H1 (cell line): ENCODE measurements around the gene ASMTL. TPM values are rescaled to one million over a fixed set of nuclear protein-coding genes. Genes with fewer than 3 reads are reported as not detected.

Source experiments
- CTCF ChIA-PET: fragments of 300-600 bp; sonication (Branson Sonifier 250); formaldehyde crosslinking; loops from one replicate; lab custom pipeline; 2021; ENCODE audit not compliant: partially characterized antibody; lab: Charles Lee
- POLR2A ChIA-PET: fragments of 300-600 bp; sonication (Branson Sonifier 250); formaldehyde crosslinking; loops from one replicate; lab custom pipeline; 2021; ENCODE audit warnings: inconsistent platforms; ENCODE audit not compliant: partially characterized antibody; lab: Charles Lee
- DNase-seq, 2 experiments: peaks; one replicate each; pipeline versions ENCODE4 v3.0.0 to v3.0.0-alpha.2; 2010 to 2022; ENCODE audit warnings: low spot score in 2 of 2, low read depth in 1 of 2, mixed read lengths in 1 of 2
- FAIRE-seq: peaks from 2 replicates; lab custom pipeline; 2011; peaks lifted over from hg19 to GRCh38; lab: Jason Lieb, UNC
- H2AFZ ChIP-seq: 2 replicates; pipeline ENCODE4 v1.8.1; 2012; ENCODE audit warnings: low read length, inconsistent platforms
- H2AK5ac ChIP-seq: 2 replicates; pipeline ENCODE4 v1.6.1; 2013; ENCODE audit warnings: low read depth, low read length
- H2BK120ac ChIP-seq: replicated peaks from 2 replicates; pipeline ENCODE3; 2013; ENCODE audit warnings: low read depth, low read length, inconsistent platforms
- H2BK12ac ChIP-seq: 2 replicates; pipeline ENCODE4 v1.6.1; 2013; ENCODE audit warnings: low read depth, low read length
- H2BK15ac ChIP-seq: 2 replicates; pipeline ENCODE4 v1.6.1; 2013; ENCODE audit warnings: low read length
- H2BK20ac ChIP-seq: 2 replicates; pipeline ENCODE4 v1.6.1; 2013; ENCODE audit warnings: low read length
- H2BK5ac ChIP-seq: 2 replicates; pipeline ENCODE4 v1.6.1; 2013; ENCODE audit warnings: low read depth, low read length
- H3K14ac ChIP-seq: 2 replicates; pipeline ENCODE4 v1.6.1; 2013; ENCODE audit warnings: inconsistent platforms; ENCODE audit not compliant: insufficient read length
- H3K18ac ChIP-seq: 2 replicates; pipeline ENCODE4 v1.6.1; 2013; ENCODE audit warnings: low read length; ENCODE audit errors: extremely low read depth
- H3K23ac ChIP-seq: 2 replicates; pipeline ENCODE4 v1.6.1; 2013; ENCODE audit warnings: inconsistent platforms; ENCODE audit not compliant: insufficient read length
- H3K23me2 ChIP-seq: 2 replicates; pipeline ENCODE4 v1.6.1; 2013; ENCODE audit warnings: low read depth, low read length
- H3K27ac ChIP-seq: 2 replicates; pipeline ENCODE4 v1.6.1; 2011; ENCODE audit warnings: low read depth, low read length, inconsistent platforms
- H3K27me3 ChIP-seq, 4 experiments: replicated peaks in 1 of 4; 1 replicate in 1 of 4; 2 replicates in 3 of 4; pipeline versions ENCODE4 v1.6.1 to v1.8.1; 2011 to 2013; ENCODE audit warnings: low read length in 3 of 4, mild to moderate bottlenecking in 3 of 4, inconsistent platforms in 2 of 4, mixed read lengths in 2 of 4, moderate library complexity in 1 of 4; ENCODE audit not compliant: control insufficient read depth in 3 of 4, insufficient read depth in 3 of 4; ENCODE audit errors: extremely low read depth in 1 of 4
- H3K36me3 ChIP-seq, 4 experiments: 2 replicates each; pipeline versions ENCODE4 v1.6.1 to v1.8.1; 2011 to 2013; ENCODE audit warnings: mild to moderate bottlenecking in 4 of 4, low read length in 3 of 4, moderate library complexity in 2 of 4, control low read depth in 1 of 4, inconsistent platforms in 1 of 4; ENCODE audit not compliant: insufficient read depth in 4 of 4, control insufficient read depth in 2 of 4
- H3K4ac ChIP-seq: replicated peaks from 2 replicates; pipeline ENCODE3; 2013; ENCODE audit warnings: low read length, low read depth, mixed read lengths, inconsistent platforms; ENCODE audit not compliant: insufficient read length
- H3K4me1 ChIP-seq, 4 experiments: replicated peaks in 1 of 4; 1 replicate in 1 of 4; 2 replicates in 3 of 4; pipeline versions ENCODE4 v1.6.1 to v1.8.1; 2011 to 2013; ENCODE audit warnings: low read length in 3 of 4, inconsistent platforms in 2 of 4, mixed read lengths in 1 of 4; ENCODE audit not compliant: insufficient read depth in 4 of 4, control insufficient read depth in 3 of 4
- H3K4me2 ChIP-seq, 2 experiments: 2 replicates each; pipeline versions ENCODE4 v1.6.1 to v1.8.1; 2011 to 2013; ENCODE audit warnings: low read depth in 2 of 2, low read length in 2 of 2, control low read depth in 1 of 2, inconsistent platforms in 1 of 2, mild to moderate bottlenecking in 1 of 2; ENCODE audit not compliant: insufficient read depth in 1 of 2
- H3K4me3 ChIP-seq, 4 experiments: fragments of 200-600, 300-600 bp in 1 of 4; sonication (generic), shearing (Covaris generic), sonication (Bioruptor Twin) in 1 of 4; 2 replicates each; pipeline versions ENCODE4 v1.5.1 to v1.8.1; 2011 to 2016; ENCODE audit warnings: low read length in 4 of 4, low read depth in 3 of 4, control low read depth in 2 of 4, inconsistent platforms in 2 of 4, mild to moderate bottlenecking in 2 of 4, mixed read lengths in 1 of 4, moderate library complexity in 1 of 4; ENCODE audit not compliant: insufficient read depth in 2 of 4; ENCODE audit errors: extremely low read depth in 1 of 4
- H3K56ac ChIP-seq: replicated peaks from 2 replicates; pipeline ENCODE3; 2013; ENCODE audit warnings: low read depth, mild to moderate bottlenecking, mixed read lengths, low read length, inconsistent platforms; ENCODE audit not compliant: insufficient read length
- H3K79me1 ChIP-seq: 2 replicates; pipeline ENCODE4 v1.6.1; 2013; ENCODE audit warnings: low read depth, low read length, control low read depth
- H3K79me2 ChIP-seq, 2 experiments: 2 replicates each; pipeline versions ENCODE4 v1.6.1 to v1.8.1; 2012 to 2013; ENCODE audit warnings: low read length in 2 of 2, mild to moderate bottlenecking in 2 of 2, inconsistent platforms in 1 of 2; ENCODE audit not compliant: insufficient read depth in 2 of 2, control insufficient read depth in 1 of 2
- H3K9ac ChIP-seq, 4 experiments: replicated peaks in 1 of 4; 1 replicate in 1 of 4; 2 replicates in 3 of 4; pipeline versions ENCODE4 v1.6.1 to v1.8.1; 2011 to 2013; ENCODE audit warnings: low read depth in 3 of 4, low read length in 3 of 4, control low read depth in 2 of 4, mild to moderate bottlenecking in 2 of 4, moderate library complexity in 2 of 4, inconsistent platforms in 1 of 4; ENCODE audit errors: extremely low read depth in 1 of 4
- H3K9me3 ChIP-seq, 2 experiments: 2 replicates each; pipeline versions ENCODE4 v1.6.1 to v1.8.1; 2012 to 2013; ENCODE audit warnings: mild to moderate bottlenecking in 2 of 2, moderate library complexity in 2 of 2, control low read depth in 1 of 2, inconsistent platforms in 1 of 2, low read depth in 1 of 2, low read length in 1 of 2, mixed read lengths in 1 of 2; ENCODE audit not compliant: insufficient read depth in 2 of 2
- H4K20me1 ChIP-seq, 2 experiments: replicated peaks in 1 of 2; 2 replicates each; pipeline versions ENCODE3 to v1.8.1; 2011 to 2013; ENCODE audit warnings: inconsistent platforms in 2 of 2, low read length in 2 of 2, mild to moderate bottlenecking in 1 of 2; ENCODE audit not compliant: insufficient read depth in 2 of 2, control insufficient read depth in 1 of 2
- H4K5ac ChIP-seq: 2 replicates; pipeline ENCODE4 v1.6.1; 2013; ENCODE audit warnings: low read length, low read depth, mixed read lengths, inconsistent platforms; ENCODE audit not compliant: insufficient read length
- H4K8ac ChIP-seq: 2 replicates; pipeline ENCODE4 v1.8.0; 2013; ENCODE audit warnings: mild to moderate bottlenecking, moderate library complexity, low read length, inconsistent platforms; ENCODE audit not compliant: insufficient read depth; ENCODE audit errors: extremely low read depth
- H4K91ac ChIP-seq: replicated peaks from 2 replicates; pipeline ENCODE3; 2013; ENCODE audit warnings: low read length, mixed read lengths, inconsistent platforms; ENCODE audit not compliant: insufficient read length
- ATF2 ChIP-seq: IDR thresholded peaks from 2 replicates; pipeline ENCODE4 v1.6.1; 2012; ENCODE audit warnings: low read length, inconsistent platforms
- CBX5 ChIP-seq: fragments of 300-800, 300-1000 bp; sonication (generic); IDR thresholded peaks from 2 replicates; pipeline ENCODE4 v1.7.1; 2016; ENCODE audit warnings: antibody characterized with exemption, low read length, low read depth
- CHD1 ChIP-seq: IDR thresholded peaks from 2 replicates; pipeline ENCODE4 v1.6.1; 2012; ENCODE audit warnings: low read depth, low read length, improper control_type of control experiment
- JUN ChIP-seq: IDR thresholded peaks from 2 replicates; pipeline ENCODE4 v1.6.1; 2011; ENCODE audit warnings: low read depth, mild to moderate bottlenecking, improper control_type of control experiment, low read length
- KDM5A ChIP-seq: fragments of 200-600 bp; IDR thresholded peaks from 2 replicates; pipeline ENCODE4 v1.7.1; 2012; ENCODE audit warnings: mild to moderate bottlenecking, low read length, inconsistent platforms, mixed read lengths
- NRF1 ChIP-seq: IDR thresholded peaks from 2 replicates; pipeline ENCODE4 v1.6.1; 2011; ENCODE audit warnings: mild to moderate bottlenecking, low read depth, low read length, improper control_type of control experiment
- RNF2 ChIP-seq: fragments of 200-900, 300-1000 bp; sonication (generic); IDR thresholded peaks from 2 replicates; pipeline ENCODE4 v1.7.1; 2016; ENCODE audit warnings: borderline replicate concordance, low read depth, mild to moderate bottlenecking, antibody characterized with exemption, low read length; ENCODE audit not compliant: poor library complexity, severe bottlenecking; ENCODE audit errors: missing control alignments
- TAF7 ChIP-seq: optimal IDR thresholded peaks from 2 replicates; pipeline ENCODE3; 2011; ENCODE audit warnings: low read depth, mild to moderate bottlenecking, inconsistent platforms, low read length, moderate library complexity, borderline replicate concordance
- TBP ChIP-seq: IDR thresholded peaks from 2 replicates; pipeline ENCODE4 v1.6.1; 2011; ENCODE audit warnings: low read depth, low read length, improper control_type of control experiment
- WGBS, 2 experiments: shearing (Covaris generic) in 1 of 2; methylation state at CpG; one replicate each; pipeline versions ENCODE4 v1.1.6 to v1.1.7; 2013 to 2015; ENCODE audit warnings: low lambda C conversion rate in 2 of 2, mixed read lengths in 2 of 2, inconsistent platforms in 1 of 2, low coverage in 1 of 2, missing lambda C conversion rate in 1 of 2; ENCODE audit not compliant: insufficient replicate concordance in 2 of 2, insufficient coverage in 1 of 2, insufficient read length in 1 of 2; ENCODE audit errors: extremely low coverage in 1 of 2, missing lambda C conversion rate in 1 of 2; 5-methylcytosine and 5-hydroxymethylcytosine counted together
- polyA plus RNA-seq, 7 experiments: library from polyadenylated mRNA; depleted of rRNA in 3 of 7; stranded (reverse) in 5 of 7; unstranded in 2 of 7; fragments of >200 nt in 5 of 7; fragments of 200-250 nt in 2 of 7; gene quantifications; 1 replicate in 5 of 7; 2 replicates in 1 of 7; 4 replicates in 1 of 7; pipeline versions ENCODE4 v1.2.1 to v1.2.3, GENCODE V29; 2011 to 2013; ENCODE audit warnings: missing spikeins in 2 of 7, mixed read lengths in 2 of 7
- total RNA-seq: library from RNA; stranded (reverse); fragmentation: NEBNext Ultra II Directional; extraction: Animal tissue kit (Norgen Biotek cat#: 25700); gene quantifications from 2 replicates; pipeline ENCODE4 v1.2.1, GENCODE V29; 2021
- TF ChIP-seq, protein P1 (sequence below): IDR thresholded peaks from 2 replicates; pipeline ENCODE4 v1.6.1; 2012; ENCODE audit warnings: inconsistent platforms

Gene ASMTL
- total and polyA plus RNA-seq, 2 of the 8 experiments (the other 6 are each of a cell fraction or from before 2014, with no cell fraction given) = 75.6 to 81.4 TPM

DNA sequence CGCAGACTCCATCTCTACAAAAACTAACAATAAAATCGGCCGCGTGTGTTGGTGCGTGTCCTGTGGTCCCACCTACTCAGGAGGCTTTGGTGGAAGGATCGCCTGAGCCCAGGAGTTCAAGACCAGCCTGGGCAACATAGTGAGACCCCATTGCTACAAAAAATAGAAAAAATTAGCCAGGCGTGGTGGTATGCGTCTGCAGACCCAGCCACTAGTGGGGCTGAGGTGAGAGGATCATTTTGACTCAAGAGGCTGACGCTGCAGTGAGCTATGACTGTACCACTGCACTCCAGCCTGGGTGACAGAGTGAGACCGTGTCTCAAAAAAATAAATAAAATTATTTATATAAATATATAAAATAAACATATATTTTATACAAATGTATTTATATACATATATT lies 22.3 kb downstream of the ASMTL start:
- Histone ChIP-seq H3K56ac (no peak overlapping the region), H2BK15ac (no peak overlapping the region), H3K23me2 (no peaks in the 10 kb centered on the region), H3K4me3 (no peak overlapping the region), H2BK5ac (no peak overlapping the region), H2BK20ac (no peak overlapping the region), H3K27ac (no peak overlapping the region), H3K4me1 (peaks cover 0 to 4% (median 1%) of the 10 kb centered on the region in 4 experiments; a peak in 1 of 7 replicates), H3K18ac (no peak overlapping the region), H2AFZ (no peak overlapping the region), H3K9me3 (no peaks in the 10 kb centered on the region), H3K79me2 (no peaks in the 10 kb centered on the region), H4K5ac (no peak overlapping the region), H3K4me2 (no peak overlapping the region), H3K23ac (no peak overlapping the region), H4K20me1 (peaks cover 3 to 7% of the 10 kb centered on the region in 2 experiments), H2AK5ac (no peak overlapping the region), H3K4ac (no peak overlapping the region), H4K8ac (no peak overlapping the region), H2BK120ac (no peak overlapping the region), H3K36me3 (peaks cover 10 to 55% (median 33%) of the 10 kb centered on the region in 4 experiments), H3K14ac (no peak overlapping the region), H3K9ac (no peak overlapping the region), H2BK12ac (no peak overlapping the region), H4K91ac (no peak overlapping the region), H3K79me1 (no peaks in the 10 kb centered on the region), H3K27me3 (no peaks in the 10 kb centered on the region)
- no peak for FAIRE-seq
- no peak for DNase-seq
- ChIA-PET POLR2A (no interaction called here), CTCF (no interaction called here)
- TF ChIP-seq KDM5A = no peak
- TF ChIP-seq NRF1 = no peak
- TF ChIP-seq CHD1 = no peak
- TF ChIP-seq, protein P1, sequence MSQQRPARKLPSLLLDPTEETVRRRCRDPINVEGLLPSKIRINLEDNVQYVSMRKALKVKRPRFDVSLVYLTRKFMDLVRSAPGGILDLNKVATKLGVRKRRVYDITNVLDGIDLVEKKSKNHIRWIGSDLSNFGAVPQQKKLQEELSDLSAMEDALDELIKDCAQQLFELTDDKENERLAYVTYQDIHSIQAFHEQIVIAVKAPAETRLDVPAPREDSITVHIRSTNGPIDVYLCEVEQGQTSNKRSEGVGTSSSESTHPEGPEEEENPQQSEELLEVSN = no peak
- TF ChIP-seq RNF2 = no peak
- TF ChIP-seq CBX5 = no peak
- TF ChIP-seq JUN = no peak
- TF ChIP-seq TBP = no peak
- no peak for TF ChIP-seq TAF7
- TF ChIP-seq ATF2 = no peak
- WGBS, 2 experiments = 95% methylated on average over 10 of the region's 10 CpGs; no CpG with 5 or more reads in 1 of the 2 experiments
